Right renal pelvis (tissue), 4 donors: ENCODE results near the gene RNLS. TPM values are rescaled to one million over a fixed set of nuclear protein-coding genes. Genes with fewer than 3 reads are reported as not detected.

Experiments
- DNase-seq, 4 donors: peaks; one replicate each; pipeline ENCODE4 v3.0.0-alpha.2; 2013; ENCODE audit warnings: low read depth in 4 of 4, low spot score in 3 of 4, missing footprints in 1 of 4
- polyA plus RNA-seq, 4 donors: library from polyadenylated mRNA; unstranded; fragments of 120-200 nt; gene quantifications; one replicate each; pipeline ENCODE4 v1.2.1, GENCODE V29; 2013; ENCODE audit not compliant: insufficient read length in 4 of 4

The RNLS gene
- polyA plus RNA-seq, 4 donors: 16.7 to 18.8 (median 17.8) TPM

GRCh38 chr10:88273567-88273966, 309.6 kb downstream of the RNLS start:
- DNase-seq: no peak

DNA sequence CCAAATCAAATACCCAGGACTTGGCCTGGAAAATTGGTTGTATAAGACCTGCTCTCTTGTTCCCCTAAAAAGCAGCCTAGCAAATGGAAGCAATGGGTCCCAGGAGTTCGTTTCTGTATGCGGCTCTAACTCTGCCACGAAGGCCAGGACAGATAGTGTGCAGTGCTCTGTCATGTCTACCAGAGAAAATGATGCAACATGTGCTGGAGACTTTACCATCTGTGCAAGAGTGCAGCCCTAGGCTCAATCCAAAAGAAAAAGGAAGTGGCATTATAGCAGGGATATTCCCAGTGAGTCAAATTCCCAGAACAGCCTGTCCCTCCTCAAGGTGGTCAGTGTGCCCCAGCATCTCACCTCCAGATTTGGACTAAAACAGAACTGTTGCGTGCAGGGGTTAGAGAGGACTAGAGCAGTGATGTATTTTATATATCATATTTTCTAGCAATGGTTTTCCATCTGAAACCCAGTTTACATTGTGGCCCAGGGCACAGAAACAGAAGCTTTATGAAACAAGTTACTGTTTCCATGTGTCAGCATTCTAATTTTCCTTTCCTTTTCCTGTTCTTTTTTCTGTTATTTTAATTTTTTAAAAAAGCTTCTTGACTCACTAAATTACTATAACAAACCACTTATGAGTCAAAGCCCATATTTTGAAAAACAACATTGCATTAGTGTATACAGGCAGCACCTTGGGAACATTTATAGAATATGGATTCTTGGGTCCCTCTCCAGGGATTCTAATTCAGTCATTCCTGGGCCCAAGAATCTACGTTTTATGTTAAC, 311.2 kb downstream of the RNLS start:
- no peak for DNase-seq

- DNase-seq: no peak
Observed at GRCh38 chr10:88270871-88271713, 312.0 kb downstream of the RNLS start.

GRCh38 chr10:88270061-88270808, 312.9 kb downstream of the RNLS start:
- no peak for DNase-seq

DNA sequence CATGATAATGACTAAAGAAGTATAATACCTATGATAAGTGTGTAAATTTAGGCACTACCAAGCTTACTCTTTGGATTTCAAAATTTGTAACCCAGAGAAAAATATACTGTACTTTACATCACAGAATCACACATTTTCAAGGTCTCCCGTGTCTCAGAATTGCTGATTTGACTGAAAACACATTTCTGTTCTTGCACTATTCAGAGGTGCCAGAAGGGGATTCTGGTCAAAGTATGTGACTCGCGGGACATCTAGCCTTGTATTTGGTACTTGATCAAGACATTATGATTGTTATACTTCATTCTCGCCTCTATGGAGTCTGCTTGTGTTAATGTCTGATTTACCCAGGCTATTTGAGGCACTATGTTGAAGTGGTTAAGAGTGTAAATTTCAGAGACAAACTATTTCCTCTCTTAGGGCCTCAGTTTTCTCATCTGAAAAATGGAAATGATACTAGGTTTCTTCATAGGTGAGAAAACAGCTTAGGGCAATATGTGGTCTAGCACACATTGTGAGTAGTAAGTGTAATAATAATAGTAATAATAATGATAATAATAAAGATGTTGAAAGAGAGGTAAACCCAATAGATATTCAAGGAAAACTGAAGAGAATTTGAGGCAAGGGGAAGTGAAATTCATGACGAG, 320.4 kb downstream of the RNLS start:
- DNase-seq: no peak

GRCh38 chr10:88261152-88261551, 322.0 kb downstream of the RNLS start:
- no peak for DNase-seq

DNA sequence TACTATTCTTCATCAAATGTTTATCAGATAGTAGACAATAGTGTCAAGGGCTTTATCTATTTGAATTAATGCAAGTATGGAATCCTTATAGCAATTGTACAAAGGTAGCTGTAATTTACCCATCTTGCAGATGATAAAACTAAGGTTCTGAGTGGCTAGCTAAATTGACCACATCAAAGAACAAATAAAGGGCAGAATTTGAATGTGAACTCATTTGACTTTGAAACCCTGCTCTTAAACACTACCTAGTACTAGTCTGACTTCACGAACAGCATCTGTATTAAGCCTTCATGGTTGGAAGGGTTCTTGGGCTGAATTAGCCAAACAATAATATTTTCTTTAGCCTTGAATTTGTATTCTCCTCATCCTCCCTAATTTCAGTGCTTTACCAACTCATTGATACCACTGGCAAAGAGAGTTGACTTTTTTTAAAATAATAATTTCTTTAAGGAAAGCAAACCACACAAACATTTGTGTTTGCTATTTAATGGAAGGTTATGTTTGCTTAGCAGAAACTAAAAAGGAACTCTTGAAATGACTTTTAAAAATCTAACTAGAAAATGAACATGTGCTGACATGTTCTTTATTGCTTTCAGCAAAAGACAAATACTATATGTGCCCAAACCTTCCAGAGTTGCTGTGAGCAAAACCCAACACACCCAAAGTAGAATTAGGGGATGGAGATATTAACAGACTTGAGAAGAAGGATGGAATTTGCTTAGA, 322.6 kb downstream of the RNLS start:
- no peak for DNase-seq

- no peak for DNase-seq
Observed at GRCh38 chr10:88259381-88259780, 323.7 kb downstream of the RNLS start.

DNA sequence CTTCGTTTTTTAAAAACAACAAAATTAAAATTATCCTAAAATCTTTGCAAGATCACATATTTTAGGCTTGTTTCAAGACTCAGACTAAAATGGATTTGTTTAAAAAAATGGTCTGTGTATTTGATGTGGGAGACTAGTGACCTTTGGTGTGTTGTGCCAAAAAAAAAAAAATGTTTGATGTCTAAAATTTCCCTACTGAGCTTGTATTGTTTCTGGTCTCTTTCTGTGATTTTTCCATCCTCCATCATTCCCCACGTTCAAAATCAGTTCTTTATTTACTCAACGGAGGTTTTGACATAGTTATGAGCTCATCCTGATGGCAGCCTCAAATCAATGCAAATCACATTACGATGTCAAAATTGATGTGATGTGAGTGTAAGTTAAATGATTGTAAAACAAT, 326.2 kb downstream of the RNLS start:
- DNase-seq: no peak

DNA sequence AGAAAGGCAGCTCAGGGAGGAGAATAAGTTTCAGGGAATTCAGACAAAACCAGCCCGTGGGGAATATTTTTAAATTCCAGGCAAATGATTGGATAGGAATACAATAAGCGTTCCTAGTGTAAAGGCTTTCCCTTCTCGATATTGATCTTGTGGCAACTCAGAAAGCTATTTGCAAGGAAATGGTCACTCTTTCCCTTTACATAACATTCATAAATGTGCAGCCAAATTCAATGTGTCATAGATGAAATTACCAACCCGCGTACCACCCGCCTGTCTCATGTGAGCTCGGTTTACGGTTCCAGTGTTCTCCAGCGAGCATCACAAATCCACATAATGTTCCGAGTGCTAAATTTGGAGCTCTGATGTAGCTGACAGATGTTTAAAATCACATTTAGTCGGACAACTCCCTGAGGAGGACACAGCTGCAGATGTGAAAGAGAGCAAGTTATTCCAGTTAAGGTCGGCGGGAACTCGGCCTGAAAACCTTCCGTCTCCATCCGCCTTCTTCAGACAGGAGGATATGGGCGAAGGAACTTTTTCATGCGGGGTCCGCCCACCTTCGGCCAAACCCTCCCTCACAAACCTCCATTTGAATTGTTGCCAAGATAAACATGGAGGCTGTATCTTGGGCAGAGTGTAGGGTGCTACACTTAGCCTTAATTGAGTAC, 327.0 kb downstream of the RNLS start:
- peak in 1 of 4 donors; percentile 49 for DNase-seq

- no peak for DNase-seq
Observed at GRCh38 chr10:88254091-88254490, 329.0 kb downstream of the RNLS start.

- DNase-seq: no peak
Observed at GRCh38 chr10:88253622-88254021, 329.5 kb downstream of the RNLS start.

DNA sequence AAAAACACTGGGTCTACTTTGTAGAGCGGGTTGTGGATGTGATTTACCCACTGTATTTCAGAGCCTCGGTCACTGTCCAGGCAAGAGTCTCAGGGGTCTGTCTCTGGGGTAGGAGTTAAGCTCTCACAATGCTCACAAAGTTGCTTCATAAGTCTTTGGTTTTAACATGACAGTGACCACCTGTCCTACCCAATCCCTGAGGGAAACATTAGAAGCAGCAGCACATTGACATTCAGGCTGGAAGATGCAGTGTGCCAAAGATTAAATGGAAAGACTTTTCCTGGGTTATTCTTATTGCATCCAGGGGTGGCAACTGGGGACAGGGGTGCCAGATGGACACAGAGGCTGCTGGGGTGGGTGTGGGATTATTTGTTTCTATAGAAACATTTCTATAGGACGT, 330.0 kb downstream of the RNLS start:
- no peak for DNase-seq

DNA sequence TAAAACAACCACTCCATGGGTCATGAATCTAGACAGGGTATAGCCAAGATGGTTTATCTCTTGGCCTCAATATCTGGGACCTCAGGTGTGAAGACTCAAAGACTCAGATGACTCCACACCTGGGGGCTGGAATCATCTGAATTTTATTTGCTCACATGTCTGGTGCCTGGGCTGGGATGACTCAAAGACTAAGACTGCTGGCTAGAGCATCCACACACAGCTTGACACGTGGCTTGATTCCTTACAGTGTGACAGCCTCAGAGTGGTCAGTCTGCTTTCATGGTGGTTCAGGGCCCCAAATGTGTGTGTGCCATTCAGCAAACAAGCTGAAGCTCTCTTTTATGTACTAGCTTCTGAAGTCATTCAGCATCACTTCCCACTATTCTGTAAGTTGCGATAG, 333.7 kb downstream of the RNLS start:
- no peak for DNase-seq

DNA sequence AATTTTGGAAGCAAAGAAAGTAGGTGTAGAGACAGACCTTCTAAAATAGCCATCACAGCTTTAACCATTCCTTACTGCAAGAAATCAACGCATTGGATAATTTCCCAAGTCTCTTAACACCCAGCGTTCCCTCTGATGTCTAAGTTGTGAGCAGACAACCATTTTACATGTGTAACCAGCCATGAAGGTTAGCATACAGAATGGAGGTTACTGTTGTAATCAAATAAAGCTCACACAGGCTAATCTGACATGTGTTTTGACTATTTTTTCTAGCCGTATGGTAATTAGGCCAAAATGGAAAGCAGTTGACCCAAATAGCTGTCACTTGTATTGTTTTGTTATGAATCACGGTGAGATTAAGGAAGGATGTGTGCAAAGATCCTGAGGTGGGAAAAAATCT, 336.4 kb downstream of the RNLS start:
- no peak for DNase-seq

GRCh38 chr10:88245974-88246511, 337.1 kb downstream of the RNLS start:
- peak in 2 of 4 donors; percentile 31 to 53 for DNase-seq

DNA sequence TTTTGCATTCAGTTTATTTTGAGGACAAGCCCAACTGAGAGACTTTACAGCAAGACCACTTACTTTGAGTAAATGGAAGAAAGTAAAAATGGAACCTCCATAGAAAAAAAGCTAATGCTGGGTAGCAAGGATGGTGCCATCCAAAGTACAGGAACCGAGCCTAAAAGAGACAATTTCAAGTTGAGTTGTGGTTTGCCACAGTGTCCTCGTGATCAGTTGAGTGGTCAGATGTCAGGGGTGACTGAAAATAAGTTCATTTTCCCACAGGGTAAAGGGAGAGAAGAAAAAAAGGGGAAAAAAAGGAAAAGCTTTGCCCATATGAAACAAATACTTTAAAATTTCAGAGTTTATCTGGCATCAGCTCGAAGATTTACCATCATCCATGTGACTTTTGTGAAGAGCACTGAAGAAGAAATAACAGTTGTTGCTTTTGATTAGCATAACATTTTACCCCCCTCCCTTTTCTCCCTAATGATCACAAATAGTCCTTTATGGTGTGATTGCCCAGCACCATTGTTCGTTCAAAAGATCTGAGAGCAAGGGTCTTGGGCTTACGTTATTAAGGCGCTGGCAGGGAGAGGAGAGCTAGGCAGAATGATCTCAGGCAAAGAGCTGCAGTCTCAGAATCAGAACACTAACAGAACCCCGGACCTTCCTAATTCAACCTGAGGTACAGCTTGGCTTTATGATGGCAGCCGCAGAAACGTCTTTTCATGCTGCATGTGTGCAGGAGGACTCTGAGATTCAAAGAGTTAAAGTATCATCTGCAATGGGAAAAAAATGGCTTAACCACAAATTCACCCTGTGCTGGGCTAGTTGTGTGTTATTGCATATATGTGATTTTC, 338.1 kb downstream of the RNLS start:
- no peak for DNase-seq
